Measurements from ENCODE around the gene DKKL1. TPM values are rescaled to one million over a fixed set of nuclear protein-coding genes. Genes with fewer than 3 reads are reported as not detected.

Gene DKKL1
- total RNA-seq, 1 experiment from 2014 or later = 2.4 TPM

- TF ChIP-seq GABPB1 (CRISPR knock-in tag; IDR thresholded peaks at IDR 0.05) (no peak), ZNF263 (CRISPR knock-in tag; IDR thresholded peaks at IDR 0.05; ENCODE audit: low read depth) (no peak), ZNF138 (CRISPR knock-in tag; conservative IDR thresholded peaks at IDR 0.05) (no peak), E2F5 (CRISPR knock-in tag; IDR thresholded peaks at IDR 0.05) (no peak), JUN (CRISPR knock-in tag; IDR thresholded peaks at IDR 0.05) (no peak), ZNF317 (CRISPR knock-in tag; IDR thresholded peaks at IDR 0.05; ENCODE audit: borderline replicate concordance, low read depth) (no peak), ERG (CRISPR knock-in tag; IDR thresholded peaks at IDR 0.05) (no peak), E2F4 (CRISPR knock-in tag; IDR thresholded peaks at IDR 0.05; ENCODE audit: borderline replicate concordance, low read depth) (no peak), SP1 (CRISPR knock-in tag; conservative IDR thresholded peaks at IDR 0.05) (no peak), NFYB (CRISPR knock-in tag; conservative IDR thresholded peaks at IDR 0.05; ENCODE audit: low read depth) (no peak), ZNF416 (CRISPR knock-in tag; IDR thresholded peaks at IDR 0.05) (no peak)
Measured at GRCh38 chr19:49315111-49315510, 48.6 kb upstream of the DKKL1 start (continued).

- Mint-ChIP-seq H3K36me3 (peaks cover 23% of the 10 kb centered on the region), H3K9me3 (peaks cover 30% of the 10 kb centered on the region), H3K4me3 (no peak overlapping the region), H3K27ac (no peak overlapping the region), H3K27me3 (ENCODE audit: low read depth) (peaks cover 12% of the 10 kb centered on the region), H3K4me1 (no peaks in the 10 kb centered on the region)
- ChIA-PET CTCF (interaction anchor here (0.7 kb wide), 1 partner anchor 15 kb away, joined by 3 read pairs; no protein-coding TSS in a partner anchor), POLR2A (no interaction called here)
- DNase-seq (ENCODE audit: low spot score) (no peak), ATAC-seq (no peak)
- TF ChIP-seq E2F1 (CRISPR knock-in tag; IDR thresholded peaks at IDR 0.05) (no peak), E2F4 (CRISPR knock-in tag; IDR thresholded peaks at IDR 0.05; ENCODE audit: borderline replicate concordance, low read depth) (no peak), ARID4B (CRISPR knock-in tag; IDR thresholded peaks at IDR 0.05; ENCODE audit: borderline replicate concordance) (no peak), ZBTB43 (CRISPR knock-in tag; IDR thresholded peaks at IDR 0.05) (no peak), PRRX2 (CRISPR knock-in tag; IDR thresholded peaks at IDR 0.05) (no peak), NR3C1 (CRISPR knock-in tag; conservative IDR thresholded peaks at IDR 0.05; ENCODE audit: low read depth) (no peak), GTF2I (CRISPR knock-in tag; conservative IDR thresholded peaks at IDR 0.05) (no peak), ZSCAN18 (CRISPR knock-in tag; IDR thresholded peaks at IDR 0.05) (no peak), ZNF281 (CRISPR knock-in tag; IDR thresholded peaks at IDR 0.05) (no peak), NFYB (CRISPR knock-in tag; conservative IDR thresholded peaks at IDR 0.05; ENCODE audit: low read depth) (no peak), ZNF232 (CRISPR knock-in tag; IDR thresholded peaks at IDR 0.05) (no peak)
Measured at GRCh38 chr19:49316284-49316683, 47.4 kb upstream of the DKKL1 start.
